OCI-M2 (cell line): Measurements from ENCODE around the gene COPG2.
"Not testable (repeated sequence)": the region's sequence is repeated elsewhere in the genome, so short reads cannot be mapped to it uniquely, and the experiment has no call there.

ENCODE experiments used
- DNase-seq: peaks from one replicate; lab custom pipeline; 2025; ENCODE audit not compliant: unreplicated experiment; lab: John Stamatoyannopoulos, UW

The COPG2 gene

GRCh38 chr7:130566168-130566897, 102.2 kb downstream of the COPG2 start:
- DNase-seq = no peak

GRCh38 chr7:130560972-130561371, 107.6 kb downstream of the COPG2 start:
- DNase-seq = no peak

- DNase-seq = no peak
These were observed 109.4 kb downstream of the COPG2 start for GRCh38 chr7:130559184-130559583.

DNA sequence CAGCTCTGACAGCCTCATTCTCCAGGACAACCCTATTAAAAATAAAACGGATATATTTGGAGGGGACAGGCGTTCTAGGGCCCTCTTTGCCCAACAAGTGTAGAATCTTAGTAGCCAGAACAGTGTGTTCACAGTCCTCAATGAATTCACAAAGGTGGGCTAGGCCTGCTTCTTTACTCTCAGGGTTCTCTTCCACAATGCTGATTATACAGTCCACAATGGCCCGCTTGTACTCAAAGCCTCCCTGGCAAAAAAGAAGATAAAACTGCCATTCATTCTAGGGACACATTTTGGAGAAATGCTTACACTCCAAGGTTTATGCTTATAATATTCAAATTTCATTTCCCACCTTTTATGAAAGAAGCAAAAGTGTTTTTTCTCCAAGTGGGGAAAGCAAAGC, 114.1 kb downstream of the COPG2 start:
- DNase-seq = no peak

- no peak for DNase-seq
These were observed 115.0 kb downstream of the COPG2 start for GRCh38 chr7:130553398-130554029.

GRCh38 chr7:130544356-130544755, 124.2 kb downstream of the COPG2 start:
- DNase-seq = no peak

DNA sequence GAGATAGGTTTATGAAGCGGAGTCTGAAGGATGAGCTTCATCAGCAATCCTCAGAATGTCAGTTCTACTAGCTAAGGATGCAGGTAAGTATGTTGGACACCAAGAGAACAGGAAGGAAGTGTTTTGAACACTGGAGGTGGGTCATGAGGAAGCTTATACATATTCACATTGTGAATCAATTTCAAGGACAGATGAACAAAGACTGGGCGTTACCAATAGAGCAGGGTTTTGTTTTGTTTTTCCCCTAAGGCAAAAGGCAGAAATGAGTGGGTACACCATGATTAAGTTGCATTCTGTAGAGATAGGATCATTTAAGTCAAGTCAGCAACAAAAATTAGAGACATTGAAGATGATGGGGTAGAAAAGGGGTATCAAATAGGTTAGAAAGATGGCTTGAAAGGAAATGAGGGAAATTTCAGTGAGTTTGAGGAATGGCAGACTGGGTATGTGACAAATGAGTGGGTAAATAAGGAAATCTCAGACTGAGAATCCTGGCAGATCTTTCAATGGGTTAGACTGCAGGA, 125.0 kb downstream of the COPG2 start:
- DNase-seq = no peak

DNA sequence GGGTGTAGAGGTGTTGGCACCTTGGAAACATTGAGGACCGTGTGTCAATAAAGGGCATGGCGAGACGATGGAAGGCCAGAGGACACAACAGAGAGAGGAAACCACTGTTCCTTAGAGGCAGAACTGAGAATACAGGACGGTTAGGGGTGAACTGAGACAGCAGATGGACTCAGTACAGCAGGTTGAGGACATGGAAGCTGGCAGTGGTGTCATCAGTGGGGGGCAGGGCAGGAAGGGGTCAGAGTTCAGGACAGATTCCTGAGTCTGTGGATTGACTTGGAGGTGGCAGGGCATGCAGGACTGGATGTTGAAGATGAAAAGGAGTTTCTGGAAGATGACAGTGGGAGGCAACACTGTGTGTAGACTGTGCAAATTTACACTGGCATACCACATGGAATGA, 126.3 kb downstream of the COPG2 start:
- DNase-seq = not testable (repeated sequence)

GRCh38 chr7:130541287-130541686, 127.3 kb downstream of the COPG2 start:
- DNase-seq = not testable (repeated sequence)

DNA sequence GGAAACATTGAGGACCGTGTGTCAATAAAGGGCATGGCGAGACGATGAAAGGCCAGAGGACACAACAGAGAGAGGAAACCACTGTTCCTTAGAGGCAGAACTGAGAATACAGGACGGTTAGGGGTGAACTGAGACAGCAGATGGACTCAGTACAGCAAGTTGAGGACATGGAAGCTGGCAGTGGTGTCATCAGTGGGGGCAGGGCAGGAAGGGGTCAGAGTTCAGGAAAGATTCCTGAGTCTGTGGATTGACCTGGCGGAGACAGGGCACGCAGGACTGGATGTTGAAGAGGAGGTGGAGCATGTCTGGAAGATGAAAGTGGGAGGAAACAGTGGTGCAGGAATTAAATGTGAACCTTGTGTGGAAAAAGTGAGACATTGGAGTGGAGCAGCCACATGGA, 130.7 kb downstream of the COPG2 start:
- not testable (repeated sequence) for DNase-seq

GRCh38 chr7:130529417-130529816, 139.1 kb downstream of the COPG2 start:
- DNase-seq = no peak

DNA sequence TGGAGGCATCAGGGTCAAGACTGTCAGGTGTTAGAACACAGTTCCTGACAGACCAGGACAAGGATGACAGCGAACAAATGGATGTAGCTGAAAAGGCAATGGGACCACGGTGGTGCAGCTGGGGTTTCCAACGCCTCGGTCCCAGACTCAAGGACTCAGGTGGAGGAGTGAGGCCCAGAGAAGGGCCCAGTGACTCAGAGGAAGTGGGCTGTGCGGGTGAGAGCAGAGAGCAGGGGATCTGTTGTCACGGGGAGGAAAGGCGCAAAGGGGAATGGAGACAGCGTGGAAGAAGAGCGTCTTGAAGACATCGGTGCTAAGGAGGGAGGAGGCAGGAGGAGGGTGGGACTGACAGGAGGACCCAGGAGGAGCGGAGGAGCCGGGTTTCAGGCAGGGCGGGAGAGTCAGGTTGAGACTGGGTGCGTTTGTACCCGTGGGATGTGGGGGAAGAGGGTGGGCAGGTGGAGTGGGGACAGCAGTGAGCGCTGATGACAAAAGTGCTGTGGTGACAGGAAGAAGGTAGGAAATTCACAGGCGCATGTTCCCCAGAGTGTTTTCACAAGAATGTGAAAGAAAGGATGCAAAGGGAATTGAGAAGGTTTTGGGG, 140.7 kb downstream of the COPG2 start:
- DNase-seq = not testable (repeated sequence)

- no peak for DNase-seq
These were observed 143.9 kb downstream of the COPG2 start for GRCh38 chr7:130524628-130525027.

GRCh38 chr7:130523519-130524125, 144.9 kb downstream of the COPG2 start:
- DNase-seq = not testable (repeated sequence)

DNA sequence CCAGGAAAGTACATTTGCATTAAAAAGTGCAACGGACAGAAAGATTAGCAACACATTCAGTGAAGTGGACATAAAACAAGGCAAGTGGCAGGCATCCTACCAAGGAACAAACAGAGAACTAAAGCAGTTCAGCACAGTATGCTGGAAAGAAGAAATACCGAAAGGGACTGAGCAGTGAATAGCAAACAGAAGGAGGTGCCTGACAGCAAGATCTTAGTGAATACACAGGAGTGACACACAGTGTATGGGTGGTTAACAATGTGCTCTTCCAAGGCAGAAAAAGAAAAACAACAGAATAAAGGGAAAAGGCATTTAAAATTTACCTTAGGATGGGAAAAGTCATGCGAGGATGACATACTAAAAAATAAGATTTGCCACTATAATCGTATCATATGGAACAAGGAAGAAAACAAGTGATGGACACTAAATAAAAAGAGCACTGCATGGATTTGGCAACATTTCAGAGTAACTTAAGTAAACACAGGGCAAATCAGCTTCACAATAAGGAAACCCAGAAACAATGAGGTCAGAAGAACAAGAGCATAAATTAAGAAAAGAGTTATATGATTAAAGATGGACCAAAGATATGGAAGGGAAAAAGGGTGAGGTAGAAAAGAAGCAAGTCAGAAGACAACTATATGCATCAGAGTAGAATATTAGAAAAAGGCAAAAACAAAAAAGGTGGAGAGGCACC, 147.1 kb downstream of the COPG2 start:
- no peak for DNase-seq

DNA sequence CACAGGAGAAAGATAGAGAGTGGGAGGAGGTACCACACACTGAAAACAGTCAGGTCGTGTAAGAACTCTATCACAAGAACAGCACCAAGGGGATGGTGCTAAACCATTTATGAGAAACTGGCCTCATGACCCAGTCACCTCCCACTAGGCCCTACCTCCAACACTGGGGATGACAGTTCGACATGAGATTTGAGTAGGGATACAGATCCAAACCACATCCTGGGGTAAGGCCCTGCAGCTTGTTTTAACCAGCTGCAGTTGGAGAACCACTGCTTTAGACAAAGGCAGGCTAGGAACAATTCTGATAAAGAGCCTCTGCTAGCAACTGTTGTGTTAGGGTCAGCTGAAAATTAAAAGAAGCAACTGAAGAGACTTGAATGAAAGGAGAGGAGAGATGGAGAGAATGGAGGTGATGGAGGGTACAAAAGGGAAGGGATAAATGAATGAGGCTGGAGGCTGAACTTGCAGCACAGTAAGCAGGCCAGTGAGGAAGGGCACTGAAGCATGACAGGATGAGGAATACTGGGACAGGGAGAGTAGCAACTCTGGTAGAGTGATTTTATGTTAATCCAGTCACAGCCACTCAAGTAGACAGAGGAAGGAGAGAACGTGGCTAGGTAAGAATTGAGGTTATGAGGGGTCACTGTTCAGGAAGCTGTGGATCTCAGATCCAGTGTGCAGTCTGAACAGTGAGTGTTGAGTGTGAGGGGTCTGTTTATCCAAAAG, 153.1 kb downstream of the COPG2 start:
- no peak for DNase-seq

DNA sequence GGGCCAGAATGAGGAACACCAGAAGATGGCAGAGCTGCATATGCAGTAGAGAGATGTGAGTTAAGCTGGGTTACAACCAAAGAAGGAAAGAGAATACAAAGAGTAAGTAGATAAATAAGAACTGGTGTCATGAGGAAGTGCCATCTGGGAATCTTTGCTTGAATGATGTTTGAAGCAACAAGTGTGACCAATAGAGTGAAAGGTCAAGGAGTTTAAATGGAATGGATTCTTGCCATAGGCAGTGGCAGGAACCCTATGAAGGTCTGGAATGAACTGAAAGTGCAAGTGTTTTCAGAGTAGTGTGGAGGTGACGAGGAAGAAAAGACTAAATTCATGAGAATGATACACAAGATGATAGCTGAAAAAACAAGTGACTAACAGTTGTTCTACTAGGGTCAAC, 155.1 kb downstream of the COPG2 start:
- DNase-seq = no peak

GRCh38 chr7:130512038-130512437, 156.5 kb downstream of the COPG2 start:
- not testable (repeated sequence) for DNase-seq

GRCh38 chr7:130506358-130506757, 162.2 kb downstream of the COPG2 start:
- DNase-seq = no peak

GRCh38 chr7:130505753-130506152, 162.8 kb downstream of the COPG2 start:
- DNase-seq = no peak
